GM21737 (cell line): ENCODE data around the gene CCL7.

Source experiments
- ATAC-seq: cut with Tn5 transposase; IDR thresholded peaks from one replicate; pipeline ENCODE4 v1.9.1; 2021; ENCODE audit warnings: mild to moderate bottlenecking, moderate library complexity; ENCODE audit not compliant: unreplicated experiment

The CCL7 gene

GRCh38 chr17:34283571-34283970, 13.6 kb downstream of the CCL7 start:
- no peak for ATAC-seq

DNA sequence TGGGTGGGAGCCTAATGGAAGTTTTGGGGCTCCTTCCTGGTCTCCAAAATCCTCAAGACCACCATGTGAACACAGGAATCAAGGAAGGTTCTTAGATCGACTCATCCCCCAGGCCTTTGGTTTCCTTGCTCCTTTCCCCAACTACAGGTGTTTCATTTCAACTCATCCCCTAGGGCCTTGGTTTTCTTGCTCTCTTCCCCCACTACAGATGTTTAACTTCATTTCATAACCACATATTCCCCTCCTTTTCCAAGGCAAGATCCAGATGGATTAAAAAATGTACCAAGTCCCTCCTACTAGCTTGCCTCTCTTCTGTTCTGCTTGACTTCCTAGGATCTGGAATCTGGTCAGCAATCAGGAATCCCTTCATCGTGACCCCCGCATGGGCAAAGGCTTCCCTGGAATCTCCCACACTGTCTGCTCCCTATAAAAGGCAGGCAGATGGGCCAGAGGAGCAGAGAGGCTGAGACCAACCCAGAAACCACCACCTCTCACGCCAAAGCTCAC, 15.3 kb downstream of the CCL7 start, which contains the start of gene CCL11:
Gene CCL11, plus strand, starts transcription at position 457 of the 507 bp plus-strand sequence. CDS start 67 bp downstream, outside the sequence.
- no peak for ATAC-seq

- ATAC-seq, result no peak
Observed at GRCh38 chr17:34287875-34288274, 17.9 kb downstream of the CCL7 start.

- no peak for ATAC-seq
Observed at GRCh38 chr17:34290586-34290985, 20.6 kb downstream of the CCL7 start.

DNA sequence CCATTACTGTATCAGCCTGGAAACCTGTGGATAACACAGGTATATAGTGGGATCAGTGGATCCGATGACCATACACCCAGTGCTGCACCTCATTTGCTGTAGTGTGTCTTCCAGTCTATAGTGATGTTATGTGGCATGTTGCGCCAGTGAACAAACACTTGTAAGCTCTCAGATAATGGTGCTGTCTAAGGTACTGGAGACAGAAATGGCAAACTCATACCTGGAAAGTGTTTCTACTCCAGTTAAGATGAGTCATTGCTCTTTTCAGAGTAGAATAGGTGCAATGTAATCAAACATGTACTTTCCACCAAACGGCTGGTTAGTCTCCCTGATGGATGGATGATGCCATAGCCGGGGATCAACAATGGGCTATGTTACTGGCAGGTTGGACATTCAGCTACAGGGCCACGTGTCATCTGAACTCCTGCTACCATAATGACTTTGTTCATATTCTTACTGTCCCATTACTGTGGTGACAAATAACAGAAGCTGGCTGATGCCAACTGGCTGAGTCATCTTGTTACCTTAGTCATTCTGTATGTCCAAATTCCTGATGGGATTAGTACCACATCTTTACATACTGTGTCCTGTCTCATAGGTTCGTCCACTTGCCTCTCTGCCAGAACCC, 21.8 kb downstream of the CCL7 start:
- ATAC-seq, result no peak

GRCh38 chr17:34299027-34299426, 29.0 kb downstream of the CCL7 start:
- no peak for ATAC-seq

DNA sequence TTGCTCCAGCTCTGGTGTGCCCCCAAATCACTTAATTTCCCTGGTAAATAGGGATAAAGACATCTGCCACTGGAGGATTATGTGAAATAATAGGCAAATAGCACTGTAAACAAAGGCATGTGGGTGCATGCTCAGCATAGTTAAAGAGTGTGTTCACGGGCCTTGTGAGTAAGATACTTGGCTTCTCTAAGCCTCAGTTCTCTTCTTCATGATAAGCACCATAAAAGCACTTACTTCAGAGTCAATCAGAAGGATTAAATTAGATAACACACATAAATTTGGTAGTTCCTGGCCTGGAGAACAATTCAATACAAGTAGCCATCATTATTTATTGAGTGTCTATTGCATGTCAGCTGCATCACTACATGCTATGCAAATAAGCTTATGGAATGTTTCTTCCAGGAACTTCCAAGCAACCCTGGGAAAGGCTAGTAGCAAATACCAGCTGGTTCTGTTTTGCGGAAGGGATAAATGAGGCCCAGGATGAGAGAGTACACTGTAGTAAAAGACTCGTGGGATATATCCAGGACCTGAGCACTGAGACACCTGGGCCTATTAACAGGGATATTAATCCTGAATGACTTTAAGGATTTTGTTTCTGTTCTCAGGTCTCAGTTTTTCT, 30.0 kb downstream of the CCL7 start:
- ATAC-seq, result no peak

GRCh38 chr17:34300652-34301370, 30.8 kb downstream of the CCL7 start:
- no peak for ATAC-seq

DNA sequence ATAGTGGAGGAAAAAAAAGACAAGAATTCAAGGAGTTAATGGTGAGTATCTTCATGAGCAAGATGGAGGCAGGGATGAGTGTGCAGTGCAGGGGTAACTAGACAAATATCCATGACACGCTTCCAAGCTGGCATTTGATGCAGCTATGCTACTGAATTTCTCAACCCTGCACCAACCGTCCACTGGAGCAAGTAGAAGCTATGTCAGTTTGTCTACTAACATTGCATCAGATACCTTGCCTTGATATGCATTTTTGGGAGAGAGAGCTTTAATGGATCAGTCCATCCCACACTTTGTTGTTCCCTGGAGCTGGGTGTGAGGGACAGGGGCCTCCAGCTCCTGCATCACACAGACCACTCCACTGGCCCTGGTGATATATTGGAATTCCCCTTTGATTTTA, 32.0 kb downstream of the CCL7 start:
- no peak for ATAC-seq

GRCh38 chr17:34302636-34303035, 32.6 kb downstream of the CCL7 start:
- no peak for ATAC-seq

GRCh38 chr17:34303606-34304005, 33.6 kb downstream of the CCL7 start:
- ATAC-seq, result no peak

- no peak for ATAC-seq
Observed at GRCh38 chr17:34305061-34305460, 35.0 kb downstream of the CCL7 start.

- no peak for ATAC-seq
Observed at GRCh38 chr17:34305606-34306005, 35.6 kb downstream of the CCL7 start.

DNA sequence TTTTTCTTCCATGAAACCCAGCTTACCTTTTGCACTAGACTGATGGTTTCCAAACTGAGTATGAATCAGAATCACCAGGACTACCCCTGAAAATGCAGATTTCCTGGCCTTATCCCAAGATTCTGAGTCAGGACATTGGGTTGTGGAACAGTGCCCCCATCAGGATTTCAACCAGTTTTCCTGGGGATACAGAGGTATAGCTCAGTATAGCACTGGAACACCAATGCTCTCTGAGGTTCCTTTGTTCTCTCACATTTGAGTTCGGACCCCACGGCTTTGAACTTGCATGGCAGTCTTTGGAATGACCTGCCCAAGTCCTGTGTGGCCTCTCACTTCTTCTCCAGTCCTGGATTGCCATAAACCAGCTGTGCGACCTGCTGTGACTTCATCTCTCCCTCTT, 36.4 kb downstream of the CCL7 start:
- no peak for ATAC-seq

GRCh38 chr17:34307110-34307509, 37.1 kb downstream of the CCL7 start:
- ATAC-seq, result no peak

GRCh38 chr17:34308371-34308770, 38.4 kb downstream of the CCL7 start:
- ATAC-seq, result no peak

GRCh38 chr17:34311291-34311690, 41.3 kb downstream of the CCL7 start:
- ATAC-seq, result no peak

DNA sequence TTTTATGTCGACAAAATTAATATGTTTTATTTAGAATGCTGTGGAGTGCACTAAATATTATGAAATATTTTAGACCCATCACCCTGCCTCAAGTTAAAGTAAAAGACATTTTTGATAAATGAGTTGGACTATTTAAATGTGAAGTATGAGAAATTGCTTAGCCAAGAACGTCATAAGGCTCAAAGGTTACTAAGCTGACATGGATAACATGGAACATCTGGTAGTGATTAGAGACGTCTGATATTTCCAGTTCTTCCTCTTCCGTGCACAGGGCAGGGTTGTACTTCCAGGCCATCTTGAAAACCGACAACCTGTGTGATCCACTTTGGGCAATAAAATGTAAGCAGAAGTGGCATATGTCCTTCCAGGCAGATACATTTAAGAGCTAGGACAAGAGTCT, 42.1 kb downstream of the CCL7 start:
- ATAC-seq, result no peak

DNA sequence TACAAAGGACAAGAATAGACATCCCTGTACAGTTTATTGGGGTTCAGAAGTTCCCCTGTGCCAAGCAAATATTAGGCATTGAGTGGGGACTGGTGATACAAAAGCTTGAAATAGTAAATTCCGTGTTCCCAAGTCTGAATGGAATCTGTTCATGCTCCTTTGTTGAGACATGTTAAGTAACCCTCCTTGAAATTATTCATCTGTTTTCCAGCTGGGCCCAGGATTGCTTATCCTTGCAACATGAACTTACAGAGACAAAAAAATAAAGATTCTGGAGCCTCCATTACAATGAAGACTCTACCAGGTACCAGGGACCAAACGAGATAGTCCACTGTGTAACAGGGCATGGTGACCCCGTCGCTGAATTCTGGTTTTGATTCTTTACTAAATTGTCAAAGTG, 43.1 kb downstream of the CCL7 start:
- no peak for ATAC-seq

GRCh38 chr17:34314279-34314678, 44.3 kb downstream of the CCL7 start:
- ATAC-seq, result no peak

DNA sequence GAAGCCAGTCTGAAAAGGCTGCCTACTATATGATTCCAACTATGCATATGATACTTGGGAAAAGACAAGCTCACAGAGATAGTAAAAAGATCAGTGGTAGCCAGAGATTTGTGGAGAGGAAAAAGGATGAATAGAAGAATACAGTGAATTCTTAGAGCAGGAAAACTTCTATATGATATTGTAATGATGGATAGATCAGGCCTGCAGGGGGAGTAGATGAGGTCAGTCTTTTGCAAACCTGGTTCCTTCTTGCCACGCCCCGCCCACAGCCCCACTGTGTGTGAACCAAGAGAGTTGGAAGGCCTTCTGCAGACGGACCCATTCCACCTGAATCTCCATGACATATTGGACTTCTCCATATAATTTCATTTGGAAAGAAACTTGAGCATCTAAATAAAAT, 48.5 kb downstream of the CCL7 start:
- ATAC-seq, result no peak

DNA sequence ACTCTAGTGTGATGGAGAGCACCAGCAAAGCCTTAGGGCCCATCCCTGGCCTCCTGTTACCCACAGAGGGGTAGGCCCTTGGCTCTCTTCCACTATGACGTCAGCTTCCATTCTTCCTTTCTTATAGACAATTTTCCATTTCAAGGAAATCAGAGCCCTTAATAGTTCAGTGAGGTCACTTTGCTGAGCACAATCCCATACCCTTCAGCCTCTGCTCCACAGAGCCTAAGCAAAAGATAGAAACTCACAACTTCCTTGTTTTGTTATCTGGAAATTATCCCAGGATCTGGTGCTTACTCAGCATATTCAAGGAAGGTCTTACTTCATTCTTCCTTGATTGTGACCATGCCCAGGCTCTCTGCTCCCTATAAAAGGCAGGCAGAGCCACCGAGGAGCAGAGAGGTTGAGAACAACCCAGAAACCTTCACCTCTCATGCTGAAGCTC, 49.0 kb downstream of the CCL7 start, which contains the start of gene CCL8:
Gene CCL8, plus strand, starts transcription at position 397 of the 445 bp plus-strand sequence. CDS start 67 bp downstream, outside the sequence.
- ATAC-seq, result no peak
